IMR-90 (cell line): ENCODE results near the gene CCHCR1. TPM values are rescaled to one million over a fixed set of nuclear protein-coding genes. Genes with fewer than 3 reads are reported as not detected.

Experiments
- ATAC-seq: fragments of 200-7000 bp; cut with Tn5 transposase; 2 replicates; pipeline ENCODE4 v1.9.1; 2020; ENCODE audit warnings: low read depth, mild to moderate bottlenecking, moderate library complexity
- BruUV-seq: library from RNA; stranded (reverse); fragments of 400-500 nt; replicated peaks from 2 replicates; lab custom pipeline; 2021; lab: Mats Ljungman, UMichigan
- CTCF ChIA-PET: fragments of 300-600 bp; formaldehyde crosslinking; extraction: SDS; loops from one replicate; lab custom pipeline; 2021; ENCODE audit warnings: antibody characterized with exemption; lab: Yijun Ruan, JAX
- POLR2A ChIA-PET: fragments of 300-600 bp; sonication (Branson Sonifier 250); formaldehyde crosslinking; loops from one replicate; lab custom pipeline; 2022; ENCODE audit warnings: antibody characterized with exemption; ENCODE audit not compliant: unreplicated experiment; lab: Charles Lee
- DNase-seq: peaks from one replicate; pipeline ENCODE4 v3.0.0; 2013
- H2AFZ ChIP-seq: replicated peaks from 2 replicates; pipeline ENCODE3; 2013; ENCODE audit warnings: low read length, mild to moderate bottlenecking; ENCODE audit not compliant: poor library complexity
- H2AK5ac ChIP-seq: 2 replicates; pipeline ENCODE4 v1.6.1; 2013; ENCODE audit warnings: low read depth, low read length, inconsistent platforms
- H2AK9ac ChIP-seq: replicated peaks from 2 replicates; pipeline ENCODE3; 2013; ENCODE audit warnings: mild to moderate bottlenecking, low read depth, low read length, moderate library complexity; ENCODE audit not compliant: poor library complexity
- H2BK120ac ChIP-seq: 2 replicates; pipeline ENCODE4 v1.6.1; 2013; ENCODE audit warnings: low read depth, low read length, inconsistent platforms
- H2BK15ac ChIP-seq: 3 replicates; pipeline ENCODE4 v1.6.1; 2013; ENCODE audit warnings: low read depth, low read length, inconsistent platforms
- H2BK20ac ChIP-seq: 2 replicates; pipeline ENCODE4 v1.6.1; 2013; ENCODE audit warnings: low read depth, mild to moderate bottlenecking, inconsistent platforms, low read length, moderate library complexity
- H2BK5ac ChIP-seq: 2 replicates; pipeline ENCODE4 v1.6.1; 2013; ENCODE audit warnings: mild to moderate bottlenecking, low read depth, low read length, inconsistent platforms; ENCODE audit not compliant: poor library complexity, severe bottlenecking
- H3K14ac ChIP-seq: replicated peaks from 2 replicates; pipeline ENCODE4 v1.6.1; 2013; ENCODE audit warnings: low read depth, low read length, inconsistent platforms
- H3K18ac ChIP-seq: 2 replicates; pipeline ENCODE4 v1.6.1; 2013; ENCODE audit warnings: low read depth, low read length, control low read depth
- H3K23ac ChIP-seq: 2 replicates; pipeline ENCODE4 v1.6.1; 2013; ENCODE audit warnings: low read depth, low read length, inconsistent platforms
- H3K27ac ChIP-seq: 2 replicates; pipeline ENCODE4 v1.5.1; 2013; ENCODE audit warnings: mild to moderate bottlenecking, control low read depth, low read length; ENCODE audit not compliant: insufficient read depth
- H3K27me3 ChIP-seq: 2 replicates; pipeline ENCODE4 v1.6.1; 2013; ENCODE audit warnings: low read length; ENCODE audit not compliant: control insufficient read depth, insufficient read depth
- H3K36me3 ChIP-seq: 2 replicates; pipeline ENCODE4 v1.6.1; 2013; ENCODE audit warnings: low read length, mixed read lengths; ENCODE audit not compliant: control insufficient read depth, insufficient read depth
- H3K4ac ChIP-seq: 2 replicates; pipeline ENCODE4 v1.6.1; 2013; ENCODE audit warnings: low read depth, low read length, inconsistent platforms
- H3K4me1 ChIP-seq: 2 replicates; pipeline ENCODE4 v1.6.1; 2013; ENCODE audit warnings: low read length, mixed read lengths; ENCODE audit not compliant: control insufficient read depth, insufficient read depth
- H3K4me2 ChIP-seq: 2 replicates; pipeline ENCODE4 v1.6.1; 2013; ENCODE audit warnings: low read depth, mild to moderate bottlenecking, control low read depth, low read length, moderate library complexity
- H3K4me3 ChIP-seq: 2 replicates; pipeline ENCODE4 v1.5.1; 2013; ENCODE audit warnings: low read depth, mild to moderate bottlenecking, control low read depth, low read length, moderate library complexity; ENCODE audit not compliant: insufficient read depth
- H3K56ac ChIP-seq: 2 replicates; pipeline ENCODE4 v1.6.1; 2013; ENCODE audit warnings: low read length, inconsistent platforms; ENCODE audit not compliant: insufficient read depth; ENCODE audit errors: extremely low read depth
- H3K79me1 ChIP-seq, 2 experiments: 2 replicates each; pipeline ENCODE4 v1.6.1; 2013; ENCODE audit warnings: low read length in 2 of 2, inconsistent platforms in 1 of 2, low read depth in 1 of 2
- H3K9ac ChIP-seq: 2 replicates; pipeline ENCODE4 v1.6.1; 2013; ENCODE audit warnings: low read depth, low read length, control low read depth
- H3K9me1 ChIP-seq: 2 replicates; pipeline ENCODE4 v1.6.1; 2013; ENCODE audit warnings: low read length, inconsistent platforms; ENCODE audit not compliant: insufficient read depth
- H3K9me3 ChIP-seq: 2 replicates; pipeline ENCODE4 v1.6.1; 2013; ENCODE audit warnings: low read length; ENCODE audit not compliant: control insufficient read depth, insufficient read depth
- H4K20me1 ChIP-seq: 2 replicates; pipeline ENCODE4 v1.6.1; 2013; ENCODE audit warnings: low read length, inconsistent platforms; ENCODE audit not compliant: insufficient read depth
- H4K5ac ChIP-seq: 2 replicates; pipeline ENCODE4 v1.6.1; 2013; ENCODE audit warnings: mild to moderate bottlenecking, low read depth, low read length, control low read depth
- H4K8ac ChIP-seq, 2 experiments: 2 replicates each; pipeline ENCODE4 v1.6.1; 2013; ENCODE audit warnings: low read depth in 2 of 2, low read length in 2 of 2, control low read depth in 1 of 2, inconsistent platforms in 1 of 2
- H4K91ac ChIP-seq: 2 replicates; pipeline ENCODE4 v1.6.1; 2013; ENCODE audit warnings: low read depth, low read length, inconsistent platforms; ENCODE audit not compliant: insufficient read depth
- BHLHE40 ChIP-seq: fragments of 150-350 bp; IDR thresholded peaks from 2 replicates; pipeline ENCODE4 v1.6.1; 2016; ENCODE audit warnings: mild to moderate bottlenecking, low read depth, low read length
- CEBPB ChIP-seq: IDR thresholded peaks from 2 replicates; pipeline ENCODE4 v1.6.1; 2012; ENCODE audit warnings: low read depth, low read length, improper control_type of control experiment
- MAFK ChIP-seq: IDR thresholded peaks from 2 replicates; pipeline ENCODE4 v1.6.1; 2012; ENCODE audit warnings: low read depth, low read length, improper control_type of control experiment
- MXI1 ChIP-seq: IDR thresholded peaks from 2 replicates; pipeline ENCODE4 v1.6.1; 2012; ENCODE audit warnings: low read depth, mild to moderate bottlenecking, low read length, moderate library complexity, borderline replicate concordance
- POLR2A ChIP-seq: IDR thresholded peaks from 2 replicates; pipeline ENCODE4 v1.6.1; 2012; ENCODE audit warnings: mild to moderate bottlenecking, low read depth, low read length
- RAD21 ChIP-seq: IDR thresholded peaks from 2 replicates; pipeline ENCODE4 v1.6.1; 2012; ENCODE audit warnings: low read length, improper control_type of control experiment
- RCOR1 ChIP-seq: IDR thresholded peaks from 2 replicates; pipeline ENCODE4 v1.6.1; 2012; ENCODE audit warnings: mild to moderate bottlenecking, low read length, improper control_type of control experiment; ENCODE audit not compliant: insufficient replicate concordance
- RFX5 ChIP-seq: IDR thresholded peaks from 2 replicates; pipeline ENCODE4 v1.8.0; 2012; ENCODE audit warnings: low read depth, mild to moderate bottlenecking, low read length, moderate library complexity
- SMC3 ChIP-seq: fragments of 150-350 bp; IDR thresholded peaks from 2 replicates; pipeline ENCODE4 v1.6.1; 2016; ENCODE audit warnings: low read depth, mild to moderate bottlenecking, antibody characterized with exemption, low read length, moderate library complexity
- WGBS, 2 experiments: methylation state at CpG; one replicate each; pipeline versions ENCODE4 v1.1.5 to v1.1.7; 2013; ENCODE audit warnings: missing lambda C conversion rate in 2 of 2; ENCODE audit not compliant: insufficient read length in 1 of 2; ENCODE audit errors: extremely low coverage in 2 of 2; 5-methylcytosine and 5-hydroxymethylcytosine counted together
- dilution Hi-C: fragments of 300-500 bp; cut with HindIII; formaldehyde crosslinking; loops from one replicate; pipeline ENCODE4 v1.14.3; 2018; ENCODE audit warnings: low sequenced_read_pairs; ENCODE audit not compliant: unreplicated experiment
- in situ Hi-C: fragments of 300-500 bp; cut with MboI; formaldehyde crosslinking; loops from 3 replicates; pipeline ENCODE4 v1.14.3; 2019; ENCODE audit warnings: low sequenced_read_pairs, inconsistent platforms, mixed read lengths
- intact Hi-C: fragments of 100-400 bp; cut with micrococcal nuclease; formaldehyde crosslinking; loops from 2 replicates; pipeline ENCODE4 v1.10.0; 2022
- polyA plus RNA-seq, 3 experiments: library from polyadenylated mRNA; depleted of rRNA; stranded (reverse); fragments of >200 nt; gene quantifications; 2 replicates each; pipeline ENCODE4 v1.2.3, GENCODE V29; 2012; ENCODE audit warnings: low replicate concordance in 1 of 3
- total RNA-seq: library from RNA; depleted of rRNA; stranded (reverse); fragments of >200 nt; gene quantifications from 2 replicates; pipeline ENCODE4 v1.2.3, GENCODE V29; 2012
- TF ChIP-seq, protein P1 (sequence below): fragments of 150-350 bp; IDR thresholded peaks from 2 replicates; pipeline ENCODE4 v1.6.1; 2017; ENCODE audit warnings: mild to moderate bottlenecking, antibody characterized with exemption, low read length, low read depth
- TF ChIP-seq, protein P2 (sequence below): fragments of 150-350 bp; IDR thresholded peaks from 2 replicates; pipeline ENCODE4 v1.6.1; 2016; ENCODE audit warnings: low read depth, mild to moderate bottlenecking, low read length, moderate library complexity, borderline replicate concordance

The CCHCR1 gene
- total and polyA plus RNA-seq, 2 of the 4 experiments (the other 2 are of a cell fraction), result 13.1 to 22.0 TPM

DNA sequence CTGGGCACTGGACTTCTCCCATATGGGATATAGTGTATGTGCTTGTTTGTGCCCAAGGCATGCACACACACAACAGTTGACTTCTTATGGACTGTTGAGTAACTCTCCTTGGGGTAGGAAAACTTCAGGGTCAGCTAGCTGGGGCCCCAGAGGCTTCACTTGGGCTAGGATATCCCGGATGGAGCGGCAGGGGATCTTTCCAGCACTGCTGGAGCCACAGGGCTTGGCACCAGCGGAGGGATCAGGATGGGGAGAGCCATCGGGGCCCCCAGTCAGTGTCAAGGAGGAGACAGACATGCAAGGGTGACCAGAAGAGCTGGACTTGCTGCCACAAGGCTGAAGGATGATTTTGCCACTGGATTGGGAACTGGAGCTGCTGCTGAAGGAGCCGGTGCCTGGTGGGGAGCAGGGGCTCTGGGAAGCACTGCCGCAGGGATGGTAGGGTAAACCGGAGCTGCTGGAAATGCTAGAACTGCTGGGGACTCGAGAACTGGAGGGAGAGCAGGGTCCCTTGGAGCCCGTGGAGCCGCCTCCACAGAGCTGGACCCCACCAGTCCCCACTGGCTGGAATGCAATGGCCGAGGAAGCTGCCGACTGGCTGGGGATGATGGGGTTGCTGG, 41.6 kb downstream of the CCHCR1 start (continued):
- TF ChIP-seq BHLHE40 (no peak), MAFK (no peak), SMC3 (no peak)

DNA sequence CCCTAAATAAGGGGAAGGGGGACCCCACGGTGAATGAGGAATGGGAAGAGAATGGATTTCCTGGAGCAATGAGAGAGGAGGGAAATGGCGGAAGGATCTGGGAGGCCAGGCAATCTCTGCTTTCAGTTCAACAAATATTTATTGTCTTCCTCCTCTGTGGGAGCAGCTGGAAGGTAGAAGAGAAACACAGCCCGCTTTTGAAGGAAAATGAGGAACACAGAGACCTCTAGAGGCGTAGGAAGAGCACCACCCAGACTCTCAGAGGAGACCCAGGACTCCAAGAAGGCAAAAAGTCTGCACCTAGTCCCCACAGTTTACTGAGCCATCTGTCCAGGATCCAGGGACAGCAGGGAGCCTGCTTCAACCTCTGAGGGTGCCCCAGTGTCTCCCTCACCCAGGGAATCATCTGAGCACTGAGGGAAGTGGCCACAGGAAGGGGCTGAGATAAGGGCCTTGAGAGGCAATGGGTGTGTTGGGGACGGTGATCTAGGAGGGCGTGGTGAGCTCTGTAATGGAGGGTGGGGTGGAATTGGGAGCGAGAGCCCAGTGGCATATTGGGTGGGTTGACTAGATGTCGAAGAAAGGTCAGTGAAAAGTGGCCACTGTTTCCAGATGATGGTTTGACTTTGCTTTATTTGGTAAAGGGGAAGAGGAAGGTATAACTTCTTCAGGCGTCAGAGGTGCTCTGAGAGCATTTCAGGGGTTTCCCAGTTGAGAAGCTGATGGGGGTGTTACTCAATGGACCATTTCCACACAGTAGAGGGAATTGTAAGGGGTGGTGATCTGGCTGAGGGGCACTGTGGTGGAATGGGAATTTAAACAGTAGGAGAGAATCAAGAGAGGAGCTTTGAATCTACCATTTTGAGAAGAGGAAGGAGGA, 42.4 kb downstream of the CCHCR1 start:
- H3K4me3 ChIP-seq, result no peak overlapping the region
- peak overlapping the region; percentile 87 for H2BK120ac ChIP-seq
- H2AK5ac ChIP-seq, result peak overlapping the region; percentile 89
- H3K23ac ChIP-seq, result peak overlapping the region; percentile 60; the same call in 1 of the 2 replicates
- H3K27me3 ChIP-seq, result peaks cover 14% of the 10 kb centered on the region
- H3K9me3 ChIP-seq, result no peaks in the 10 kb centered on the region
- H3K9me1 ChIP-seq, result peaks cover 15% of the 10 kb centered on the region
- peak overlapping the region; percentile 82 for H2AFZ ChIP-seq
- peak; percentile 16; the same call in 1 of the 2 replicates for ATAC-seq
- DNase-seq, result peak; percentile 42
- dilution Hi-C loops (no loop called here), in situ Hi-C loops (no loop called here), intact Hi-C loops (no loop called here)
- H4K20me1 ChIP-seq, result no peaks in the 10 kb centered on the region
- peak overlapping the region; percentile 3 for H3K4me2 ChIP-seq
- peaks cover 11% of the 10 kb centered on the region for H3K4me1 ChIP-seq
- H3K27ac ChIP-seq, result peak overlapping the region; percentile 29
- peak overlapping the region; percentile 82 for H2BK20ac ChIP-seq
- ChIA-PET POLR2A (no interaction called here), CTCF (interaction anchor here (0.7 to 3.4 kb wide), 6 partner anchors 12 to 77 kb away, joined by 3 to 10 read pairs (median 3); no protein-coding TSS in a partner anchor)
- H3K4ac ChIP-seq, result peak overlapping the region; percentile 82
- H3K36me3 ChIP-seq, result no peaks in the 10 kb centered on the region
- peak overlapping the region; percentile 80 for H3K14ac ChIP-seq
- no peak overlapping the region for H3K56ac ChIP-seq
- peak overlapping the region; percentile 93 for H4K91ac ChIP-seq
- 72% methylated on average over 7 of the region's 9 CpGs; no CpG with 5 or more reads in 1 of the 2 experiments for WGBS, 2 experiments
- peak overlapping the region; percentile 34 for H2BK5ac ChIP-seq
- peak overlapping the region; percentile 46 for H3K18ac ChIP-seq
- H2BK15ac ChIP-seq, result peak overlapping the region; percentile 78; the same call in 2 of the 3 replicates
- H4K5ac ChIP-seq, result peak overlapping the region; percentile 47
- H4K8ac ChIP-seq, result peak overlapping the region; percentile 84 to 85
- peak overlapping the region; percentile 86 for H2AK9ac ChIP-seq
- BruUV-seq, result no TSS peak
- peaks cover 0 to 9% of the 10 kb centered on the region in 2 experiments; a peak in 2 of 4 replicates for H3K79me1 ChIP-seq
- H3K9ac ChIP-seq, result peak overlapping the region; percentile 19; the same call in 1 of the 2 replicates
- TF ChIP-seq, protein P1, sequence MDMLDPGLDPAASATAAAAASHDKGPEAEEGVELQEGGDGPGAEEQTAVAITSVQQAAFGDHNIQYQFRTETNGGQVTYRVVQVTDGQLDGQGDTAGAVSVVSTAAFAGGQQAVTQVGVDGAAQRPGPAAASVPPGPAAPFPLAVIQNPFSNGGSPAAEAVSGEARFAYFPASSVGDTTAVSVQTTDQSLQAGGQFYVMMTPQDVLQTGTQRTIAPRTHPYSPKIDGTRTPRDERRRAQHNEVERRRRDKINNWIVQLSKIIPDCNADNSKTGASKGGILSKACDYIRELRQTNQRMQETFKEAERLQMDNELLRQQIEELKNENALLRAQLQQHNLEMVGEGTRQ, result no peak
- TF ChIP-seq SMC3 (no peak), RFX5 (no peak), POLR2A (no peak), RAD21 (peak; percentile 32; the same call in 1 of the 2 replicates), MXI1 (no peak), RCOR1 (no peak), CEBPB (no peak)
- TF ChIP-seq, protein P2, sequence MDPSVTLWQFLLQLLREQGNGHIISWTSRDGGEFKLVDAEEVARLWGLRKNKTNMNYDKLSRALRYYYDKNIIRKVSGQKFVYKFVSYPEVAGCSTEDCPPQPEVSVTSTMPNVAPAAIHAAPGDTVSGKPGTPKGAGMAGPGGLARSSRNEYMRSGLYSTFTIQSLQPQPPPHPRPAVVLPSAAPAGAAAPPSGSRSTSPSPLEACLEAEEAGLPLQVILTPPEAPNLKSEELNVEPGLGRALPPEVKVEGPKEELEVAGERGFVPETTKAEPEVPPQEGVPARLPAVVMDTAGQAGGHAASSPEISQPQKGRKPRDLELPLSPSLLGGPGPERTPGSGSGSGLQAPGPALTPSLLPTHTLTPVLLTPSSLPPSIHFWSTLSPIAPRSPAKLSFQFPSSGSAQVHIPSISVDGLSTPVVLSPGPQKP, result no peak
